CD1c-positive myeloid dendritic cell (primary cell): ENCODE results near the gene APC.
"Not testable (repeated sequence)": the region's sequence is repeated elsewhere in the genome, so short reads cannot be mapped to it uniquely, and the experiment has no call there.

Source experiments
- DNase-seq: peaks from one replicate; pipeline ENCODE4 v3.0.0-alpha.2; 2016; ENCODE audit errors: extremely low spot score

Gene APC

DNA sequence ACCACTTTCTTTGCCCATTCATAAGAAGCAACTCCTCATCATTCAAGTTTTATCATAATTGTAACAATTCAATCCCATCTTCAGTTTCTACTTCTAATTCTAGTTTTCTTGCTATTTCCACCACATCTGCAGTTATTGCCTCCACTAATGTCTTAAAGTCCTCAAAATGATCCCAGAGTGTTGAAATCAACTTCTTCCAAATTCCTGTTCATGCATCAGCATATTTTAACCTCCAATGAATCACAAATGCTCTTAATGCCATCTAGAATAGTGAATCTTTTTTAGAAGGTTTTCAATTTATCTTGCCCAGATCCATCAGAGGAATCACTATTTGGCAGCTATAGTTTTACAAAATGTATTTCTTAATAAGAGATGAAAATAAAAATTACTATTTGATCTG is 120.2 kb downstream of the APC start:
- DNase-seq = no peak

DNA sequence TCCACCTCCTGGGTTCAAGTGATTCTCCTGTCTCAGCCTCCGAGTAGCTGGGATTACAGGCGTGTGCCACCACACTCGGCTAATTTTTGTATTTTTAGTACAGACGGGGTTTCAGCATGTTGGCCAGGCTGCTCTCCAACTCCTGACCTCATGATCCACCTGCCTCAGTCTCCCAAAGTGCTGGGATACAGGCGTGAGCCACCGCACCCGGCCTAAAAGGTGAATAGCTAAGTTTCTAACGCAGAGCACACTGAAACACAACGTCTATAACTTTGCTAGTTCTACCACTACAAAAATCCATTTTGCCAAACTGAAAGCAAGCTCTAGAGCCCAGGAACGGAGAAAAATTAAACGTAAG is 122.9 kb downstream of the APC start:
- DNase-seq = not testable (repeated sequence)

DNA sequence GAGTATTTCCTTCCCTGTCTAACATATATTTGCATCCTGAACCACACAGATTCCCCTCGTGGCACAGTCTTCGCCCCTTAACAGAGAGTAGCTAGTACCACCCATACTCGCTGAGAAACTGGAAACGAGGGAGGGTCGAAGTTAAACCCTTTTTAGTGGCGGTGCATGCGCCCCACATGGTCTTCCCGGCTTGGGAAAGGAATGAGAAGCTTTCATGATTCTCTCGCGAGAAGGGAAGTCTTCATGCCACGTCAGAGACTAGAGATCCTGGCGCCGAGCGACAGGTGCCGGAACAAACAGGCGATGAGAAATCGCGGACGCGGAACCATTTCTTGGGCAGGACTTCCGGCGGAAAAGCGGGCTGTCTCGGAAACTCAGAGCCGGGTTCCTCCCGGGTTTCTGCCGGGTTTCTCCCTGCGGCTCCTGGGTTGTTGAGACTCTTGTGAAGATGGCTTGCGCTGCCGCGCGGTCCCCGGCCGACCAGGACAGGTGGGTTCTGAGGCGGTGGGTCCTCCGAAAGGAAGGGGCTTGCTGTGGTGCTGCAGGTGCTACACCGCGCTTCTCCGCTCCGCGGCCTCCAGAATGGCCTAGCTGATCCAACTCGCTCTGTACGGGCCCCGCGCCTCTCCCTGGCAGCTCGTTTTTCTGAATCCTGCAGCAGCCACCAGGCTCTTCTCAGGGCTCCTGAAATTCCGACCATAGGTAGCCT is 123.4 kb downstream of the APC start, which contains the start of gene SRP19:
Gene SRP19 (plus strand): TSS at position 359 of the 709 bp plus-strand sequence. CDS start 90 bp downstream, at position 449.
- peak; percentile 98 for DNase-seq

DNA sequence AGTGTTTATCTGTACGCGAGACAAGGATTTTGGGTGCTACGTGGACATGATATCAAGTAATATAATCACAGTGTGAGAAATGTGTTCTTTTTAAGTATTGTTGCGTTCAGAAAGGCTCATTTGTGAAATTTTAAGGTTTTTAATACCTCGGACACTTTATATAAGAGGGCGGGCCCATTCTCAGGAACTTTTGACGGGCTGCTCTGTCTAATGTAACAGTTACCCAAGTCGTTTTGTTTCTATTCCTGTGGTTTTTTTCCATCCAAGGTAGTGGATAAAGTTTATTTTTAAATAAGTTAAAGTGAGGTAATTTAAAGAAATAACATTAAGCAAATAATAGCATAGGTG is 123.9 kb downstream of the APC start:
- DNase-seq = no peak

DNA sequence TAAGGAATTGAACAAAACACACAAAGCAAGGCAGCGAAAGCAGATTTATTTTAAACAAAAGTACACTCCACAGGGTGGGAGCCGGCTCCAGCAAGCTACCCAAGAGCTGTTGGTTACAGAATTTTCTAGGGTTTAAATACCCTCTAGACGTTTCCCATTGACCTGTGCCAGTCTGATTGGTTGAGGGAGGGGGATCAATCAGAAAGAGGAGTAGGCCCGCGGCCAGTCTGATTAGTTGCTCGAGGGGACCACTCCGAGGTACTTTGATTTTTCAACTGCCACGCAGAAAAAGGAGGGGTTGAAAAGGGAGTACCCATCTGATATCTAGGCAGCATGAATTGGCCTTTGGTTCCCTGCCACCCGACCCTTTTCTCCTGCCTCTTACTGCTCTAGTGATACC is 124.4 kb downstream of the APC start:
- DNase-seq = no peak

DNA sequence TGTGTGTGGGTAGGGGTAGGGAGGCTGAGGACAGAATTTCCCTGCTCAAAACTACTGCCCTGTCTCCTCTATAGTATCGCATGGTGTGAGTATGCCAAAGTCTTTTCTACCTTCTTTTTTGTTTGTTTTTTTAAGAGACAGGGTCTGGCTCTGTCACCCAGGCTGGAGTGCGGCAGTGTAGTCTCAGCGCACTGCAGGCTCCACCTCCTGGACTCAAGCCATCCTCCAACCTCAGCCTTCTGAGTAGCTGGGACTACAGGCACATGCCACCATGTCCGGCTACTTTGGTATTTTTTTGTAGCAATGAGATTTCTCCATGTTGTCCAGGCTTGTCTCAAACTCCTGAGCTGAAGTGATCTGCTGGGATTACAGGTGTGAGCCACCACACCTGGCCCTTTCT is 125.9 kb downstream of the APC start:
- no peak for DNase-seq

DNA sequence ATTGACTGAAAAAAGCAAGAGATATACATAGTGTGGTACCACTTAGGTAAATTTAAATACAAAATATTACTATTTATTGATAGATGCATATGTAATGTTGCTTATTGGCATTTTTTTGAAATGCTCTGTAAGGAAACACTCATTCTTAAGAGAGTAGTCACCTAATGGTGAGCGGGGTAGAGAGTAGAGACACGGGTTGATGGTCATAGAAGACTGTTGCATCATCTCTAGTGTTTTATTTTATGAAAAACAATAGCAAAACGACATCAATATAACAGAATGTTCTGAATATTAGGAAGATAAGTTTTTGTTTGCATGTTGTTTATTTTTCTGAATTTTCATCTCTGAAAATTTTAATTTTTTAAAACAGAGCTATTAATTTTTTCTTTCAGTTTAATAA is 127.4 kb downstream of the APC start:
- no peak for DNase-seq

DNA sequence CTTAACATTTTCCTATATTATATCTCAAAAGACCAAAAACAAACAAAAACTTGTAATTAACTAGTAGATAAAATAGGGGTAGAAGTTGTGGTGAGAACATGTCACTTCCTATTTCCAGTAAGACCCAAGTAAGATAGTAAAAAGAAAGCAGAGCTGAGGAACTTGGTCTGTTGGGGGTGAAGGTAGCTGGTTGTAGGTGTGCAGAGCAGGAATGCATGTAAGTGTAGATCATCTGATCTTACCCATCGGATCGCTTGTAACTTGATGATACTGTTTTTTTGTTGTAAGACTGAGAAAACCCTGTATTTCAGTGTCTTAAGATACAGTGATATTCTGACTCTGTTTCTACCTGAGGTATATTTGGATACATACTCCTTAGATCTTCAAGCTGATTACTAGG is 129.1 kb downstream of the APC start:
- DNase-seq = no peak

DNA sequence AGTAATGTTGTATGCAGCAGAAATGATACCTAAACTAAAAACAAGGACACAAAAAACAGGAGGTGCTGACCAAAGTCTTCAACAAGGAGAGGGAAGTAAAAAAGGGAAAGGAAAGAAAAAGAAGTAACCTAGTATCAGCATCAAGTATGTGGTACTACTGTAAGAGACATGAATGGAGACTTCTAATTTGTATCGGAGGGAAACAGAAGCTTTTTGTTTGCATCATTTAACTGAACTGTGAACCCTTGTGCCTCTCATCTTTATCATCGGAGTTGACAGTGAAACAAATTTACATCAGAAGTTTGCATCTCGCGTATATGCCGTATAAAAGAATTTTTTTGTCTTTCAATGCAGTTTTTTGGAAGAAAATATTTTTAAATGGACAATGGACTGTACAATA is 129.7 kb downstream of the APC start:
- no peak for DNase-seq

DNA sequence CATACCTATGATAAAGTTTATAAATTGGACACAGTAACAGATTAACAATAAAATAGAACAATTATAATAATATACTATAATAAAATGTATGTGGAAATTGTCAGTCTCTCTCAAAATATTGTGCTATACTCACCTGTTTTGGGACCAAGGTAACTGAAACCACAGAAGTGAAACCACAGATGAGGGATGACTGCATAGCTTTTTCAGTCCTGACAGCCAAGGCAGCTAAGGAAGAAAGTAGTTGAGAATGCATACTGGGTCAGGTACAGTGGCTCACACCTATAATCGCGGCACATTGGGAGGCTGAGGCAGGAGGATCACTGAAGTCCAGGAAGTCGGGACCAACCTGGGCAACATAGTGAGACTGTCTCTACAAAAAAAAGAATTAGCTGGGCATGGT is 132.3 kb downstream of the APC start:
- no peak for DNase-seq

DNA sequence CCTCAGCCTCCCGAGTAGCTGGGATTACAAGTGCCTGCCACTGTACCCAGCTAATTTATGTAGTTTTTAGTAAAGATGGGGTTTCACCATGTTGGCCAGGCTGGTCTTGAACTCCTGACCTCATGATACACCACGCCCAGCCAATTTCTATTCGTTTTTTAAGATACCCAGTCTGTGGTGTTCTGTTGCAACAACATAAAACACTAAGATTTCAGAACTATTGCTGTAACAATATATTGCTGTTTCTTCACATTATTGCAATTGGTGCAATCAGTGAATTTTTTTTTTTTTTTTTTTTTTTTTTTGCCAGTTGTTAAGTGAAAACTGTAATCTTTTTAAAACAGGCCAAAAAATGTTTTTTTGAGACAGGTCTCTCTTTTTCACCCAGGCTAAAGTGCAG is 133.3 kb downstream of the APC start:
- no peak for DNase-seq

DNA sequence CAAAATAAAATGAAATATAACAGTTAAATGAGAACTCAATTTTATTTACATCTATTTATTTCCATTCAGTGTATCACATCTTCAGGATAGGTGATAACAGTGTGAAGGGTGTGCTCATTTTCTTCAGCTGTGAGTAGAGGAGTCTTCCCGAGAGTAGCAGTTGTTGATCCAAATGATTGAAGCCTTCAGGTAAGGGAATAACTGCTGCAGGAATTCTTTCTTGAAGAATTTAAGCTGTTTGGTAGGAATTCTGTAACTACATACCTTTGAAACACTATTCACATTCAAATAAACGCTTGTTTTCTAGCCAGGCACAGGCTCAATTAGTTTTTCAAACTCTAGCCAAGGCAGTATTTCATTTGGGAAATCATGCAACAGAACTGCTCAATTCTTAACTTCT is 138.7 kb downstream of the APC start:
- no peak for DNase-seq

DNA sequence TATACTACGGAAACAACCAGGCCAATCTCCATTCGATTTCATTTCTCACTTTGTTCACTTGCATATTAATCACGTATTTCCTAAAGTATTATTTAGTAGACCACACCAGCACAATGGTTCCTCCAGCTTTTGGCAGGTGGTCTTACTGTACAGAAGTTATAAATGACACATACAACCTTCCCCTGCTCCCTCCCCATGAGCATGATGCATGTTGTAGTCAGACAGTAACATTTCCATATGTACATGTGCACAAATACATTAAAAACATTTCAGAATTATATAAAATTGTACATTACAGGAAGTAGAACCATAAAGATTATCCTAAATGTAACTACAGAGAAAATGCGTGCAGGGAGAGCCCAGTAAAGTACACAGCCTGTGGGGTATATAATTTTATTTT is 140.4 kb downstream of the APC start:
- no peak for DNase-seq

DNA sequence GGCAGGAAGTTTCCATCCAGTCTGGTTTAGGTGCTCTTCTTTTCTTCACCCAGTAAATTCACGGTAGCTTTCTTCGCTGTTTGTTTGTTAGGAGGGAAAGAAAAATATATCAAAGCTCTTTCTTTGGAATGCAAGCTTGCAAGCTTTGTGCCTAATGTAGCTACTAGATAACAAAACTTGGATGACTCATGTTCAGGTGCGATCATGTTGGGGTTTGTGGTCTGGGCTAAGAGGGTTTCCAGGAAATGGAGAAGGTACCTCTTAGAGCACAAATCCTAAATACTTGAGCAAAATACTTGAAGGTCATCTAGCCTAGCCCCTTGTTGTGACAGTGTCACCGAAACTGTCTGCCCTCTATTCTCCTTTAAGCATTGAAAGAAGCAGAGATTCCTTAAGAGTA is 141.1 kb downstream of the APC start:
- DNase-seq = peak; percentile 29

DNA sequence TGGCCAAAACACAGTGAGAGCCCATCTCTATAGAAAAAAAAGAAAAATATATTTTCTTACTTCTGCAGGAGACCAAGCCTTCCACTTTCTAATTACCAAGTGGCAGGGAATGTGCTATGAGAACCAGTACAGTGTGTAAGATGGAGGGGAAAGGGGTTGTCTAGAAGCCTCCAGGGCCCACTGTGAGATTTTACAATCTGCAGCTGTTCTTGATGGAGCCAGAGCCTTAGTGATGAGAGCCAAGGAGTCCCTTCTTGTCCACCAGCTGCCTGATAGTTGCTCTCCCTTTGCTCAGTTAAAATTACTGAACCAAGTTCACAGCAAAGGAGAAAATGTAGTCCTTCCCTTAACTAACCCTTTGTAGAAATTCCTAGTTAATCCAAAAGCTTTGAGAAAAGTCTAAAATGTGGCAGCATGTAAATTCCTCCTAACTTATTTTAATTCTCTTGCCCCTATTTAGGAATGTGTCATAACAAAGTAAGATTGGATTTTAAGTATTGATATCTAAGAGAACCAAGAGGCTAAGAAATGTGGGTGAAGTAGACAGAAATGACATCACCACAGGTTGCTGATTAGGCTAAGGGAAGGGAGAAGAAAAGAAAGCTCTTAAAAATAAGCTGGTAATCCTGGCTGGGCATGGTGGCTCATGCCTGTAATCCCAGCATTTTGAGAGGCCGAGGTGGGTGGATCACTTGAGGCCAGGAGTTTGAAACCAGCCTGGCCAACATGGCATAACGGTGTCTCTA is 142.7 kb downstream of the APC start:
- DNase-seq = no peak

DNA sequence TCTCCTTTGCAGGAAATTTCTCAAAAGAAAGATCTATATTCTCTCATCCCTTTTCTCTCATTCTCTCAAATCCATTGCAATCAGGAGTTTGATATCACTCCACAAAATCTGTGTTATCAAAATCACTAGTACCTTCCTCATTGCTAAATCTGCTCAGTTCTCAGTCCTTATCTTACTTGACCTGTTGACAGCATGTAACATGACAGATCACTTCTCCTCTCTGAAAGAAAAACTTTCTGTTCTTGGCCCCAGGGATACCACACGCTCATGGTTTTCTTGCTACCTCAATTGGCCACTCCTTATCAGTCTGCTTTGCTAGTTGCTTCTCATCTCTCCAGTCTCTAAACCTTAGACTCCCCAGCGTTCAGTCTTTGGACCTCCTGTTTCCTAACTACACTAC is 145.5 kb downstream of the APC start:
- no peak for DNase-seq

DNA sequence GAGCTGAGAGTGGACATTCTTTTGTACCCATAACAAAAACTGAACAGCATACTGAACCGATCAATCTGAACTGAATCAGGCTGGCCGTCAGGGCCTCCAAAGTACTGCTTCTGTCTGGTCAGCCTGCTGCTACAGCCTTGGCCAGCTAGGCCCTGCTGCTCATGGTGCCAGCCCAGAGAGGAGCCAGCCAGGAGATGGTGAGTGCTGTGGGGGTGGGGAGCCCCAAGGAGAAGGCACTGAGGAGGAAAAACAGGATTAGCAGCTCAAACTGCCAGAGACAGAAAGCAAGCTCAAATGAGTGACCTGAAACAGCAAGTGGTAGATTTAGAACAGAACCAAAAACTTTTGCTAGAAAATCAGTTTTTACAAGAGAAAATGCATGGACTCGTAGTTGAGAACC is 147.3 kb downstream of the APC start:
- no peak for DNase-seq

DNA sequence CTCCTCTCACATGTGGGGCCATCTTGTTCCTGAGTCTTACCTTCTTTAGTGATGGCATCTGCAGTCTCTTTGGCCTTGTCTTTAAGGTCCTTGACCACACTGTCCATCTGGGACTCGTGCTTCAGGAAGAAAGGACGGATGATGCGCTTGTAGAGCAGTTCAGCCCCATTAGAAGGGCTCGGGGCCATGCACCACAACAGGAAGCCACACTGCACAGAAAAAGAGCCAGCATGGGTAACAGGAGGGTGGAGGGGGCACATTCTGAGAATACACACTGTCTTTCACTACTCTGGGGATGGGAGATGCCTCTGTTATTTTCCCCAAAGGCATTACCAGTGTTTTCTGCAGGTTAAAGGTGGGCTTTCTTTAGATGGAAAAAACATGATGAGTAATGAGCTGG is 149.3 kb downstream of the APC start:
- DNase-seq = no peak

DNA sequence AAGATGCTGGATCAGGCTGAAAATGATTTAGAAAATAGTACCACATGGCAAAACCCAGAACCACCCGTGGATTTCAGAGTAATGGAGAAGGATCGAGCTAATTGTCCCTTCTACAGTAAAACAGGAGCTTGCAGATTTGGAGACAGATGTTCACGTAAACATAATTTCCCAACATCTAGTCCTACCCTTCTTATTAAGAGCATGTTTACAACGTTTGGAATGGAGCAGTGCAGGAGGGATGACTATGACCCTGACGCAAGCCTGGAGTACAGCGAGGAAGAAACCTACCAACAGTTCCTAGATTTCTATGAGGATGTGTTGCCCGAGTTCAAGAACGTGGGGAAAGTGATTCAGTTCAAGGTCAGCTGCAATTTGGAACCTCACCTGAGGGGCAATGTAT is 154.4 kb downstream of the APC start:
- DNase-seq = not testable (repeated sequence)

DNA sequence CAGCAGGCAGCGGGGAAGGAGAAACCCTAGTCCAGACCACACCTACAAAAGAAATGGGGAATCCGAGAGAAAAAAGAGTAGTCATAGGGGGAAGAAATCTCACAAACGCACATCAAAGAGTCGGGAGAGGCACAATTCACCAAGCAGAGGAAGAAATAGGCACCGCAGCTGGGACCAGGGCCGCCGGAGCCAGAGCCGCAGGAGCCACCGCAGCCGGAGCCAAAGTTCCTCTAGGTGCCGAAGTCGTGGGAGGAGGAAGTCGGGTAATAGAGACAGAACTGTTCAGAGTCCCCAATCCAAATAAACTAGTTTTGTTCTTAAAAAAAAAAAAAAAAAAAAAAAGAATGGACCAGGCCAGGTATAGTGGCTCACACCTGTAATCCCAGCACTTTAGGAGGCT is 155.1 kb downstream of the APC start:
- DNase-seq = no peak

DNA sequence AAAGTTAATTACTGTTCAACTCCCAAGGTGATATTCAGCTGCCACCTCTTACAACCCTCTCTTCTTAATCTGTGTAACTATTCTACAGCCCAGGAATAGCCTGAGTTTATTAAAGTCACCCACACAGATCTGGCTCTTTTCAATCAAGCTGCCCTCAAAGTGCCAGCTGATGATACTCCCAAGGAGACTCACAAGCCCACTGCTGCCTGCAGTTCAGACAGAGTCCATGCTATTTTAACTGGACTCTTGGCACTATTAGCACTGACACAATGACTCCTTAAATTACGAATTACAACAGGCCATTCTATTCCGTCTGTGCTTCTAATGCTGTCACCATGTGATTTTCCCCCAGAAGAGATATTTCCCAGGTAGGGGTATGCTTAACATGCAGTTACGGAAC is 158.0 kb downstream of the APC start:
- DNase-seq = no peak
